Purkinje cell (primary cell): ENCODE measurements around the gene CD300LF. TPM values are rescaled to one million over a fixed set of nuclear protein-coding genes. Genes with fewer than 3 reads are reported as not detected.

Source experiments
- polyA plus RNA-seq: library from polyadenylated mRNA; unstranded; fragments of >200 nt; fragmentation: Nextera tagmentation; gene quantifications from 2 replicates; pipeline ENCODE4 v1.2.1, GENCODE V29; 2014

Gene CD300LF
- not detected in 2 replicates for polyA plus RNA-seq

GRCh38 chr17:74712756-74713155 is at the start of gene CD300LF:
Gene CD300LF (minus strand): TSS chr17:74712923. CDS start chr17:74712866, 57 bp downstream.

GRCh38 chr17:74748529-74749278 is 36.0 kb upstream of the CD300LF start, which contains the start of gene NHERF1:
Gene NHERF1 (plus strand): TSS chr17:74748628. CDS start chr17:74748847, 219 bp downstream.

GRCh38 chr17:74736513-74737298 is 24.0 kb upstream of the CD300LF start, which contains the start of gene RAB37:
Gene RAB37 (plus strand): TSS chr17:74737256. CDS start chr17:74737273, 17 bp downstream.

Other genes starting within 250 kb of the CD300LF start
- gene CD300A, start 246.3 kb downstream of the CD300LF start, polyA plus RNA-seq, result not detected in 2 replicates
- not detected in 2 replicates for gene CD300LB, start 181.4 kb downstream of the CD300LF start, polyA plus RNA-seq
- gene CD300C, start 166.8 kb downstream of the CD300LF start, polyA plus RNA-seq, result not detected in 2 replicates
- gene CD300H, start 145.4 kb downstream of the CD300LF start, polyA plus RNA-seq, result not detected in 2 replicates
- not detected in 2 replicates for gene CD300LD, start 120.6 kb downstream of the CD300LF start, polyA plus RNA-seq
- gene CD300E, start 89.2 kb downstream of the CD300LF start, polyA plus RNA-seq, result not detected in 2 replicates
- 0.57 TPM in 1 of 2 replicates, not detected in the other for gene RAB37, start 24.3 kb upstream of the CD300LF start, polyA plus RNA-seq
- 4.9 and 9.5 TPM in 2 replicates for gene NHERF1, start 35.7 kb upstream of the CD300LF start, polyA plus RNA-seq
- 6.0 and 6.2 TPM in 2 replicates for gene NAT9, start 63.4 kb upstream of the CD300LF start, polyA plus RNA-seq
- 0.59 and 0.74 TPM in 2 replicates for gene GRIN2C, start 147.0 kb upstream of the CD300LF start, polyA plus RNA-seq
- 0.25 TPM in 1 of 2 replicates, not detected in the other for gene FDXR, start 160.1 kb upstream of the CD300LF start, polyA plus RNA-seq
- gene FADS6, start 180.7 kb upstream of the CD300LF start, polyA plus RNA-seq, result 5.1 and 6.8 TPM in 2 replicates
- gene USH1G, start 210.3 kb upstream of the CD300LF start, polyA plus RNA-seq, result not detected in 2 replicates
- 0.27 TPM in 1 of 2 replicates, not detected in the other for gene OTOP2, start 211.3 kb upstream of the CD300LF start, polyA plus RNA-seq
- gene OTOP3, start 223.0 kb upstream of the CD300LF start, polyA plus RNA-seq, result not detected in 2 replicates